ENCODE results near the gene SENP3.
A peak's percentile ranks its signal among the peaks of the same experiment; 100 is the strongest.

Gene SENP3

GRCh38 chr17:7582396-7583252 is 20.9 kb downstream of the SENP3 start:
- no peak for DNase-seq (ENCODE audit: low read depth)
- H3K4me3 ChIP-seq (ENCODE audit: low read length) = no peak overlapping the region
- TF ChIP-seq CTCF (conservative IDR thresholded peaks at IDR 0.05; ENCODE audit: low read depth, low read length) = no peak

- DNase-seq (ENCODE audit: low read depth) = peak; percentile 84
- peak within 1 kb of the TSS; percentile 71 for H3K4me3 ChIP-seq (ENCODE audit: low read length)
Measured at GRCh38 chr17:7583253-7584109, 21.8 kb downstream of the SENP3 start, which contains the start of gene MPDU1. TSS of gene MPDU1 (plus strand) at chr17:7583852. CDS start at chr17:7583863, 11 bp downstream.

GRCh38 chr17:7586673-7587419 is 25.1 kb downstream of the SENP3 start:
- no peak for DNase-seq (ENCODE audit: low read depth)
- TF ChIP-seq CTCF (conservative IDR thresholded peaks at IDR 0.05; ENCODE audit: low read depth, low read length) = peak; percentile 26
- no peak overlapping the region for H3K4me3 ChIP-seq (ENCODE audit: low read length)

More at GRCh38 chr17:7583253-7584109, 21.8 kb downstream of the SENP3 start, which contains the start of gene MPDU1:
- TF ChIP-seq CTCF (conservative IDR thresholded peaks at IDR 0.05; ENCODE audit: low read depth, low read length) = no peak

GRCh38 chr17:7587420-7588151 is 25.9 kb downstream of the SENP3 start:
- peak; percentile 36 for DNase-seq (ENCODE audit: low read depth)
- TF ChIP-seq CTCF (conservative IDR thresholded peaks at IDR 0.05; ENCODE audit: low read depth, low read length) = peak; percentile 9
- peak overlapping the region; percentile 8 for H3K4me3 ChIP-seq (ENCODE audit: low read length)

- no peak for TF ChIP-seq CTCF (conservative IDR thresholded peaks at IDR 0.05; ENCODE audit: low read depth, low read length)
- DNase-seq (ENCODE audit: low read depth) = no peak
- H3K4me3 ChIP-seq (ENCODE audit: low read length) = peak overlapping the region; percentile 39
Measured at GRCh38 chr17:7588553-7589203, 27.0 kb downstream of the SENP3 start.

Data from retinal pigment epithelial cell (primary cell).